Body of pancreas (tissue), 4 donors: ENCODE measurements around the gene F2R.

Source experiments
- CTCF ChIP-seq, 7 experiments: fragments of 450-650 bp in 4 of 7; fragments of 200-600 bp in 3 of 7; sonication (generic) in 3 of 7; IDR thresholded peaks; one replicate each; pipeline ENCODE4 v1.5.1; 2016 to 2019; ENCODE audit warnings: antibody characterized with exemption in 7 of 7
- POLR2A ChIP-seq, 3 donors: fragments of 450-650 bp; IDR thresholded peaks; one replicate each; pipeline ENCODE4 v1.6.1; 2016; ENCODE audit warnings: antibody characterized with exemption in 3 of 3, mild to moderate bottlenecking in 2 of 3

GRCh38 chr5:76724871-76725270 lies 8.9 kb downstream of the F2R start:
- no peak for TF ChIP-seq POLR2A (IDR thresholded peaks at IDR 0.05)
- TF ChIP-seq CTCF (IDR thresholded peaks at IDR 0.05), result no peak
